SK-N-MC (cell line): ENCODE results near the gene TST.

Source experiments
- DNase-seq: peaks from one replicate; pipeline ENCODE4 v3.0.0-alpha.2; 2011; ENCODE audit warnings: low read depth, low spot score
- H3K27ac ChIP-seq: fragments of 200-600 bp; sonication (generic); 2 replicates; pipeline ENCODE4 v1.5.1; 2016; ENCODE audit warnings: mixed run types
- H3K36me3 ChIP-seq: fragments of 200-600 bp; sonication (generic); 2 replicates; pipeline ENCODE4 v1.6.1; 2017; ENCODE audit warnings: antibody characterized with exemption, low read length, mixed read lengths; ENCODE audit not compliant: insufficient read depth
- H3K4me3 ChIP-seq: fragments of 200-600 bp; sonication (generic); 2 replicates; pipeline ENCODE4 v1.5.1; 2016
- H3K9ac ChIP-seq: fragments of 200-600 bp; sonication (generic); 2 replicates; pipeline ENCODE4 v1.8.0; 2017; ENCODE audit warnings: mixed run types, mixed read lengths; ENCODE audit not compliant: insufficient read length
- H3K9me3 ChIP-seq: fragments of 200-600 bp; sonication (generic); 2 replicates; pipeline ENCODE4 v1.6.1; 2017; ENCODE audit warnings: low read depth, mild to moderate bottlenecking, antibody characterized with exemption, low read length, moderate library complexity, mixed read lengths
- EZH2 ChIP-seq: fragments of 200-600 bp; sonication (generic); IDR thresholded peaks from one replicate; pipeline ENCODE4 v1.6.1; 2017; ENCODE audit warnings: antibody characterized with exemption
- FOXP2 ChIP-seq: optimal IDR thresholded peaks from 2 replicates; pipeline ENCODE3; 2011; ENCODE audit warnings: mild to moderate bottlenecking, moderate library complexity; ENCODE audit not compliant: insufficient read depth; ENCODE audit errors: extremely low read length, control extremely low read depth
- POLR2AphosphoS5 ChIP-seq: IDR thresholded peaks from 2 replicates; pipeline ENCODE4 v1.6.1; 2012; ENCODE audit warnings: mild to moderate bottlenecking, low read depth, low read length, borderline replicate concordance

TST gene

DNA sequence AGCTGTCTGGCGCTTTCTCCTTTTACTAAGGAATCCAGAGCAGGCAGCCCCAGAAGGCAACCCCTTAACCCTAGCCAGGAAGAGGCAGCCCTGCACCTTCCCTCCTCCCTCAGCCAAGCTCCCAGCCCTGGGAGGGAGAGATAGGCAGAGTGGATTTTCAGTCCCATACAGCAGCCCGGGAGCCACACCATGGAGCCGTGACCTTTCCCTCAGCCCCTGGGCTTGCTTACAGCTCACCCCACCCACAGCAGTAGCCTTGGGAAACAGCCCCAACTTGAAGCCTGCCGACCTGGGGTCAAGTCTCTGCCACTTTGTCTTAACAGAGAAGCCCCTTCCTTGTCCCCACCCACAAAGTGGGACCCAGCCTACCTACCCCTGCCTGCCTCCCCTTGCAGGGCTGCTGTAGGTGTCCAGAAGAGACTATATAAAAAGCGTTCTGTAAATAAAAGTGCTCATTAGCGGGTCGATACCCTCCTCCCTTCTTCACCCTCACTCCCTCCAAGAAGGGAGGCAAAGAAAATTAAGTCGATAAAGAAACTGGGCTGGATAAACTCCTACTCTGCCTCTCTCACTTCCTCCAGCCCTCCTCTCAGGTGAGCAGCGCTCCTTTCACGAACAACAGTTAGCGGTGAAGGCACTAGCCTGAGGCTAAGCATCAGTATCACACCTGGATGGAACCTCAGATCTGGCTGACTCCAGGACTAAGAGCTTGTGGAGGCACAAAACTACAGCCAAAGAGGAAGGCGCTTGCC lies 4.2 kb downstream of the TST start:
- no peaks in the 10 kb centered on the region for H3K9me3 ChIP-seq
- no peak overlapping the region for H3K9ac ChIP-seq

GRCh38 chr22:37014415-37014806 lies 4.8 kb downstream of the TST start:
- no peak for TF ChIP-seq FOXP2
- no peak for TF ChIP-seq POLR2AphosphoS5
- TF ChIP-seq EZH2, result no peak
- H3K9ac ChIP-seq, result no peak overlapping the region

More for the DNA sequence above, 4.2 kb downstream of the TST start:
- Histone ChIP-seq H3K27ac (no peak overlapping the region), H3K4me3 (no peak overlapping the region), H3K36me3 (no peaks in the 10 kb centered on the region)
- TF ChIP-seq POLR2AphosphoS5 (no peak), FOXP2 (no peak), EZH2 (no peak)
- DNase-seq, result no peak

GRCh38 chr22:37012956-37013355 lies 6.3 kb downstream of the TST start:
- Histone ChIP-seq H3K9me3 (no peaks in the 10 kb centered on the region), H3K27ac (no peak overlapping the region)
- TF ChIP-seq FOXP2 (no peak), EZH2 (no peak), POLR2AphosphoS5 (no peak)

More at GRCh38 chr22:37014415-37014806, 4.8 kb downstream of the TST start:
- Histone ChIP-seq H3K4me3 (no peak overlapping the region), H3K27ac (no peak overlapping the region), H3K36me3 (no peaks in the 10 kb centered on the region), H3K9me3 (no peaks in the 10 kb centered on the region)
- DNase-seq, result no peak

GRCh38 chr22:37012262-37012904 lies 6.9 kb downstream of the TST start:
- no peak overlapping the region for H3K9ac ChIP-seq
- no peak for TF ChIP-seq POLR2AphosphoS5
- TF ChIP-seq FOXP2, result no peak
- no peak for TF ChIP-seq EZH2
- DNase-seq, result no peak

More at GRCh38 chr22:37012956-37013355, 6.3 kb downstream of the TST start:
- no peak overlapping the region for H3K4me3 ChIP-seq
- no peaks in the 10 kb centered on the region for H3K36me3 ChIP-seq
- H3K9ac ChIP-seq, result no peak overlapping the region
- DNase-seq, result no peak

DNA sequence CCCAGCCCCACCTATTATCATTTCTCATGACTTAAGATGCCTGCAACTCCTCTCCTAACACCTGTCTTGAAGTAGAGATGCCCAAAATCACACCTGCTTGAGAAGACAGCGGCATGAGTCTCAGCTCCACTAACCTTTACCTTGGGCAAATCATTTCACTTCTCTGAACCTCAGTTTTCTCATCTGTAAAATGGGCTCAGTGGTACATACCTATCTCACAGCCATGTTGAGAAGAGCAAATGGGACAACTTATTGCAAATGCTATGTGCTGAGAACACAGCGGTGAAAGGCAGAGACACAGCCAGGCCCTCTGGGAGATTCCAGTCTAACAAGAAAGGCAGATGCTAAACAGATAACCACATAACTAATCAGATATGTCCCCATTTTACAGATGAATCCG lies 7.8 kb downstream of the TST start:
- no peaks in the 10 kb centered on the region for H3K9me3 ChIP-seq
- H3K27ac ChIP-seq, result no peak overlapping the region
- no peak overlapping the region for H3K9ac ChIP-seq
- DNase-seq, result no peak
- no peak overlapping the region for H3K4me3 ChIP-seq
- no peak for TF ChIP-seq EZH2
- TF ChIP-seq FOXP2, result no peak
- no peak for TF ChIP-seq POLR2AphosphoS5
- no peaks in the 10 kb centered on the region for H3K36me3 ChIP-seq

More at GRCh38 chr22:37012262-37012904, 6.9 kb downstream of the TST start:
- H3K27ac ChIP-seq, result no peak overlapping the region
- no peaks in the 10 kb centered on the region for H3K9me3 ChIP-seq
- H3K36me3 ChIP-seq, result no peaks in the 10 kb centered on the region
- no peak overlapping the region for H3K4me3 ChIP-seq

DNA sequence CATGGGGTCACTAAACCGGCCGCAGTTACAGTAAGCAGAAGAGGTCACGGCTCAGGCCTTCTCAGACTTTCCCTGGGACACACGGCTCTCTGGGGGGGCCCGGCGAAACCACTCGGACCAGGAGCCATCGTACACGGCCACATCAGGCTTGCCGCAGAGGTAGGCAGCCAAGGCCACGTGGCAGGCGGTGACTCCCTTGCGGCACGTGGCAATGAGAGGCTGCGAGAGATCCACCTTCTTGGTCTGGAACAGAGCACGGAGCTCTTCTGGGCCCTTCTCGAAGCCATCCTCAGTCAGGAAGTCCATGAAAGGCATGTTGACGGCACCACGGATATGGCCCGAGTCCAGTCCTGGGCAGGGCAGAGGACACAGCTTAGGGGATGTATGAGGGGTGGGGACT lies 8.3 kb downstream of the TST start:
- DNase-seq, result no peak
- H3K27ac ChIP-seq, result no peak overlapping the region
- no peaks in the 10 kb centered on the region for H3K9me3 ChIP-seq
- TF ChIP-seq EZH2 (no peak), POLR2AphosphoS5 (no peak), FOXP2 (no peak)
- H3K4me3 ChIP-seq, result no peak overlapping the region
- no peak overlapping the region for H3K9ac ChIP-seq
- no peaks in the 10 kb centered on the region for H3K36me3 ChIP-seq

DNA sequence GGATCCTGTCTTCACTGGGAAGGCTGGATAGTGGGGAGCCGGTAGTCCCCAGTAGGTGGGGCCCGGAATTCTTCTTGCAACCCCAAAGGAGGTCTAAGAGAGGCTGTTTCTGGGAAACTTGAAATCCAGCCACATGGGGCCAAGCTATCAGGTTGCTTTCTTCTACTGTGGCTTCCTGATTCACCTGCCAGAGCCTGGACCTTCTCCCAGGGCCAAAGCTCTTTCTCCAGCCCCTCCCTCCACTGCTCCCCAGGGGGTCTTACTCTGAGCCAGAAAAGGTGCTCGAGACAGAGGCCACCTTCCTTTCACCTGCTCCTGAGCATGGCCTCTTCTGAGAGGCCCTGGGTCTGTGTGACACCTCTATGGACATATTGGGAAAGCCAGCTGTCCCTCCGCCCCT lies 9.1 kb downstream of the TST start:
- H3K4me3 ChIP-seq, result no peak overlapping the region
- H3K36me3 ChIP-seq, result no peaks in the 10 kb centered on the region
- TF ChIP-seq POLR2AphosphoS5 (no peak), FOXP2 (no peak), EZH2 (no peak)
- H3K27ac ChIP-seq, result no peak overlapping the region
- no peak for DNase-seq
- H3K9ac ChIP-seq, result no peak overlapping the region
- H3K9me3 ChIP-seq, result no peaks in the 10 kb centered on the region

DNA sequence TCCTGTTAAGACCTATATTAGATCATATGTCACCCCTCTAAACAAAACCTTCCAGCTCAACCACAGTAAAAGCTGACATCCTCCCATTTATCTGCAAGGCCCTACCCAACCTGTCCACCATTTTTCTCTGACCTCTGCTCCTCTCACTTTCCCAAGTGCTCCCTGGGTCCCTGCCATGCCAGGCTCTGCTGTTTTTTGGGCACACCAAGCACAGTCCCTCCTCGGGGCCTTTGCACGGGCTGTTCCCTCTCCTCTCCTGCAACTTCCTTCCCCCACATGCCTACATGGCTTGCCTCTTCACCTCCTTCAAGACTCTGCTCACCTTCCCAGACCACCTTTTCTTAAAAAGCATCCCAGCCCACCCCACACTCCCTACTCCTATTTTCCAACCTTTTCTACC lies 9.8 kb downstream of the TST start:
- no peak overlapping the region for H3K4me3 ChIP-seq
- no peaks in the 10 kb centered on the region for H3K9me3 ChIP-seq
- TF ChIP-seq POLR2AphosphoS5, result no peak
- no peak for TF ChIP-seq FOXP2
- no peak for TF ChIP-seq EZH2
- no peaks in the 10 kb centered on the region for H3K36me3 ChIP-seq
- no peak overlapping the region for H3K27ac ChIP-seq
- H3K9ac ChIP-seq, result no peak overlapping the region
- no peak for DNase-seq

DNA sequence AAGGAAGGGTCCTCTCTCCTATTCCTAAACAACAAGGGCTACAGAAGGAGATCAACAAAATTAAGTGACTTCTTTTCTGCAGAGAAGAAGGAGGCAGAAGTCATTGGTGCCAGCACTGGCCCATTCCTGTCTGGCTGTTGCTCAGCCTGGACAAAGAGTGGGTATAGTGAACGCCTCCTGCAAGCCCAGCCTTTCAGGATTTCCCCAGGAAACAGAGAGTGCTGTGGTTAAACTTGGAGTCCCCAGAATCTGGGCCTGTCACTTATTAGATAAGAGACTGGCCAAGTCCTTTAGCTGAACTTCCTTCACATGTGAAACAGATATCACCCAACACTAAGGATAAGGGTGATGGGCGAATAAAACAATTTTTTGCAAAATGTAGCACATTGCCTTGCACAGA lies 10.9 kb downstream of the TST start:
- Histone ChIP-seq H3K9ac (no peak overlapping the region), H3K27ac (no peak overlapping the region), H3K9me3 (no peaks in the 10 kb centered on the region), H3K4me3 (no peak overlapping the region), H3K36me3 (no peaks in the 10 kb centered on the region)
- no peak for DNase-seq
- no peak for TF ChIP-seq FOXP2
- no peak for TF ChIP-seq EZH2
- no peak for TF ChIP-seq POLR2AphosphoS5

GRCh38 chr22:37007651-37008050 lies 11.6 kb downstream of the TST start:
- Histone ChIP-seq H3K9ac (no peak overlapping the region), H3K27ac (no peak overlapping the region), H3K9me3 (no peaks in the 10 kb centered on the region), H3K4me3 (no peak overlapping the region), H3K36me3 (no peaks in the 10 kb centered on the region)
- DNase-seq, result no peak
- no peak for TF ChIP-seq FOXP2
- TF ChIP-seq POLR2AphosphoS5, result no peak
- no peak for TF ChIP-seq EZH2
